ENCODE data around the gene DGAT2.

The DGAT2 gene

DNA sequence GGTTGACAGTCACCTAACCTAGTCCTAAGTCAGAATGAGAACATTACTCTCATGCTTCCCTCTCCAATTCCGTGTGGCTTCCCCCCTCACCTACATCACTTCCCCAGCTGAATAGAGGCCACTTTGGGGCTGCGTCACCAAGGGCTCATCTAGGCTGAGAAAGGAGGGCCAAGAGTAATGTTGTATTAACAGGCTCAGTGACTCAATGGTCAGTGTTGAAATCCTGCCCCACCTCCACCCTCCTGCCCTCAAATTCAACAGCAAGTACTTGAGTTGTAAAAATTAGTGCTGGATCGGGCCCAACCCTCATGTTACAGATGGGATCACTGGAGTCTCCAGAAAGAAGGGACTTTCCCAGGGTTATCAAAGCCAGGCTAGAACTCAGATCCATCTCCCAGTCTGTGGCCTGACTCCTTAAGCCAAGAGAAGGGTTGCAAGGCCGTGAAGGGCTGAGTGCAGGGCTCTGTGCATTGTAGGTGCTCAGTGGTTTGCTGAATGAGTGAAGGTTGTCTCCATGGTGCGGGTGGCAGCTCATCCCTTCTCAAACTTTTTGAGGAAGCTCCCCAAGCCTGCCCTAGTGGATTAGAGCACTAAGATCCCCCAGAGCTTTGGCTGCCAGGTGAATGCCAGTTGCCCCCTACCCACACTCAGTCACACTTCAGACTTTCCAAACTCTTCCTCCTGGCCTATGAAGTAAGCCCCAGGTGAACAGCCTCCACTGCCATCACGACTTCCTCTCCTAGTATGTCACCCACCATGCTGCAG lies 3.2 kb downstream of the DGAT2 start:
- H3K4me3 ChIP-seq (ENCODE audit: low read depth, low read length): no peak overlapping the region
- no peak for TF ChIP-seq CTCF (IDR thresholded peaks at IDR 0.05; ENCODE audit: low read depth, low read length, missing control alignments)
- no peak for DNase-seq (ENCODE audit: low read depth)

DNA sequence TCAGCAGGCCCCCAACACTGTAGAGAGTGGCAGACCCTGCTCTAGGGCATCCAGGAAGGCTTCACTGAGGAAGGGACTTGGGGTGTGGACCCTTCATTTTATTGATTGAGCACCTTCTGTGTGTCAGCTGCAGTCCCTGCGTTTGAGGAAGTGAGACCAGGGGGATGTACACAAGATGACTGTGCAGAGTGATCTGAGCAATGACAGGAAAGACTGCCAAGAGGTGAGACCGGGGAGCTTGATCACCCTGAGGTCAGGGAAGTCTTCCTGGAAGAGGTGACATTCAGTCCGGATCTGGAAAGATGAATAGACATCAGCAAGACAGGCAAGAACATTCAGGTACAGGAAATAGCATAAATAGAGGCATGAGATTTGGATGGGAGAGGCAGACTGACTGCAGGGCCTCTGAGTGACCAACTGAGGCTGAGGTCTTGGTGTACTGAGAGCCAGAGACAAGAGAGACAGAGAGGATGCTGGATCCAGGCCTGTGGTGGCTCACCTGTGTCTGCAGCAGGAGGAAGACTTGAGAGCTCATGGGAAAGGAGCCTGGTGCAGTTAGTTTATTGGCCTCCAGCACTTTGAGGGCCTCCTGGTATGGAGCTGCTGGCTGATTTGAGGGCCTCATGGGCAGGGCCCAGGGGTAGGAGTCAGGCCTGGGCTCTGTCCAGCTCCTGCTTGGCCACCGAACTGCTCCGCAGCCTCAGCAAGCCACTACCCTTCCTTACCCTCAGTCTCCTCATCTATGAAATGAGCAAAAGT lies 5.2 kb downstream of the DGAT2 start:
- TF ChIP-seq CTCF (IDR thresholded peaks at IDR 0.05; ENCODE audit: low read depth, low read length, missing control alignments): no peak
- H3K4me3 ChIP-seq (ENCODE audit: low read depth, low read length): no peak overlapping the region
- peak; percentile 90 for DNase-seq (ENCODE audit: low read depth)

- no peak for DNase-seq (ENCODE audit: low read depth)
- TF ChIP-seq CTCF (IDR thresholded peaks at IDR 0.05; ENCODE audit: low read depth, low read length, missing control alignments): no peak
- H3K4me3 ChIP-seq (ENCODE audit: low read depth, low read length): no peak overlapping the region
These were observed 6.5 kb downstream of the DGAT2 start for GRCh38 chr11:75775056-75775455.

GRCh38 chr11:75776546-75776945 lies 8.0 kb downstream of the DGAT2 start:
- no peak overlapping the region for H3K4me3 ChIP-seq (ENCODE audit: low read depth, low read length)
- TF ChIP-seq CTCF (IDR thresholded peaks at IDR 0.05; ENCODE audit: low read depth, low read length, missing control alignments): no peak
- no peak for DNase-seq (ENCODE audit: low read depth)

DNA sequence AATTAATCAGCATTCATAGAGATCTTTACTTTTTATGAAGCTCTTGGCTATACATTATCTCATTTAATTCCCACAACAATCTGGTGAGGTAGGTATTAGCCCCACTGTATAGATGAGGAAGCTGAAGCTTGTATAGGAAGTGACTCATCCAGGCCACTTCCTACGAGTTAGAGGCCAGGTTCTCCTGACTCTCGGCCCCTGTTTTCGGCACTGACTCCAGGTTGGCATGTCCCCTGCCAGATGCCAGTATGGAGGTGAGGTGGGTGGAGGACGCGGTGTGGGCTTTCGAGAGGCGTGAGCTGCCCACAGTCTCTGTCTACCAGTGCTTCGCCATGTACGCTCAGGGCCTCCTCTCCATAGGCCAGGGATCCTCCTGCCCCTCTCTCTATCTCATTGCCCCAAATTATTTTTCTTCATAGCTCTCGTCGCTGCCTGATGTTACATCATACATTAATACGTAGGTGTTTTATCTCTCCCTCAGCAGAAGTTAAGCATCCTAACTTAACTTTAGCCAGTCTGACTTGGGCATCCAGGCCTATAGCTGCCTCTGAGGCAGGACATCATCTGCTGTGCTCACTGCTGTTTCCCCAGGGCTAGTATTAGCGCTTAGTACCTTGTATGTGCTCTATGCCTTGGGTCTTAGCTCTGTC lies 9.0 kb downstream of the DGAT2 start:
- TF ChIP-seq CTCF (IDR thresholded peaks at IDR 0.05; ENCODE audit: low read depth, low read length, missing control alignments): no peak
- no peak for DNase-seq (ENCODE audit: low read depth)
- H3K4me3 ChIP-seq (ENCODE audit: low read depth, low read length): no peak overlapping the region

- no peak for TF ChIP-seq CTCF (IDR thresholded peaks at IDR 0.05; ENCODE audit: low read depth, low read length, missing control alignments)
- DNase-seq (ENCODE audit: low read depth): no peak
- H3K4me3 ChIP-seq (ENCODE audit: low read depth, low read length): no peak overlapping the region
These were observed 10.4 kb downstream of the DGAT2 start for GRCh38 chr11:75778962-75779361.

All from GM12864 (cell line).